Left lung (tissue), 10 donors: Measurements from ENCODE around the gene ELF5. TPM values are rescaled to one million over a fixed set of nuclear protein-coding genes. Genes with fewer than 3 reads are reported as not detected.

Experiments used
- ATAC-seq: fragments of 200-7000 bp; cut with Tn5 transposase; one replicate; pipeline ENCODE4 v1.9.1; 2020; ENCODE audit warnings: moderate library complexity
- DNase-seq, 4 donors: peaks; one replicate each; pipeline ENCODE4 v3.0.0-alpha.2; 2013 to 2020
- H3K27ac ChIP-seq, 2 donors: fragments of 200-600 bp; sonication (generic) in 1 of 2; one replicate each; pipeline versions ENCODE4 v1.5.0 to v1.8.0; 2020 to 2021
- H3K27me3 ChIP-seq, 2 donors: fragments of 200-600 bp; sonication (generic) in 1 of 2; one replicate each; pipeline versions ENCODE4 v1.5.0 to v1.8.0; 2020 to 2021
- H3K36me3 ChIP-seq, 2 donors: fragments of 200-600 bp; sonication (generic) in 1 of 2; one replicate each; pipeline versions ENCODE4 v1.5.0 to v1.8.0; 2020 to 2021
- H3K4me1 ChIP-seq, 2 donors: fragments of 200-600 bp; one replicate each; pipeline ENCODE4 v1.8.0; 2021
- H3K4me3 ChIP-seq, 2 donors: fragments of 200-600 bp; sonication (generic) in 1 of 2; one replicate each; pipeline versions ENCODE4 v1.5.0 to v1.8.0; 2020 to 2021; ENCODE audit warnings: mild to moderate bottlenecking in 1 of 2
- H3K9me3 ChIP-seq, 2 donors: fragments of 200-600 bp; sonication (generic) in 1 of 2; one replicate each; pipeline versions ENCODE4 v1.5.0 to v1.8.0; 2020 to 2021
- intact Hi-C, 2 donors: fragments of 100-400 bp; cut with DNase I; formaldehyde crosslinking; loops; one replicate each; pipeline versions ENCODE4 v1.11.2 to v1.14.2; 2022
- polyA plus RNA-seq, 6 donors: library from polyadenylated mRNA; unstranded; fragments of 120-200 nt; gene quantifications; one replicate each; pipeline ENCODE4 v1.2.1, GENCODE V29; 2013; ENCODE audit not compliant: insufficient read length in 6 of 6
- total RNA-seq, 2 donors: library from RNA; stranded (reverse); fragmentation: NEBNext Ultra II Directional; extraction: Animal tissue kit (Norgen Biotek cat#: 25700); gene quantifications; one replicate each; pipeline ENCODE4 v1.2.1, GENCODE V29; 2021
- TF ChIP-seq, protein P1 (sequence below), 2 donors: fragments of 200-600 bp; sonication (generic) in 1 of 2; IDR thresholded peaks; one replicate each; pipeline versions ENCODE4 v1.5.0 to v1.8.0; 2021; ENCODE audit warnings: antibody characterized with exemption in 2 of 2
- donor health status: DM: no; HTN: yes; CAD: no.
- donor health status: DM: no; HTN: no; CAD: no.

The ELF5 gene
- total and polyA plus RNA-seq, 8 donors: 5.1 to 41.7 (median 28.4) TPM

DNA sequence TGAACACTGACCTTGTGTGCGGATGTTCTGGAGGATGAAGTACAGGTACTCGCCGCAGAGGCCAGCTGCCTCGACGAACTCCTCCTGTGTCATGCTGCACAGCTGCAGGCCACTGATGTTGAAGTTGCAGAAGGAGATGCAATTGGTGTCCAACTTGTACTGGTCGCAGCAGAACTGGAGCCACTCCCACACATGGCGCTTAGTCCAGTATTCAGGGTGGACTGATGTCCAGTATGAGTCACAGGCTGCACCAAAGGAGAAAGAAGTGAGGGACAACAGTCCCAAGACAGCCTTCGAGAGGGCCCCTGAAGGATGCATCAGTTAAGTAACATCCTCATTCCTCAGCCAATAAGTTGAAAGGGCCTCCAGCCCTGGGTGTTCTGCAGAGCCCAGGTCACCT lies 20.1 kb downstream of the ELF5 start:
- H3K4me1 ChIP-seq: peaks cover 3 to 6% of the 10 kb centered on the region in 2 donors
- H3K27me3 ChIP-seq: no peaks in the 10 kb centered on the region
- H3K36me3 ChIP-seq: no peaks in the 10 kb centered on the region
- no peak overlapping the region for H3K27ac ChIP-seq
- intact Hi-C loops: loop anchor here in 1 of 2 donors (10.0 kb wide), 1 partner anchor 129 kb away; no protein-coding TSS in a partner anchor
- no peak for DNase-seq
- H3K9me3 ChIP-seq: no peaks in the 10 kb centered on the region
- TF ChIP-seq, protein P1, sequence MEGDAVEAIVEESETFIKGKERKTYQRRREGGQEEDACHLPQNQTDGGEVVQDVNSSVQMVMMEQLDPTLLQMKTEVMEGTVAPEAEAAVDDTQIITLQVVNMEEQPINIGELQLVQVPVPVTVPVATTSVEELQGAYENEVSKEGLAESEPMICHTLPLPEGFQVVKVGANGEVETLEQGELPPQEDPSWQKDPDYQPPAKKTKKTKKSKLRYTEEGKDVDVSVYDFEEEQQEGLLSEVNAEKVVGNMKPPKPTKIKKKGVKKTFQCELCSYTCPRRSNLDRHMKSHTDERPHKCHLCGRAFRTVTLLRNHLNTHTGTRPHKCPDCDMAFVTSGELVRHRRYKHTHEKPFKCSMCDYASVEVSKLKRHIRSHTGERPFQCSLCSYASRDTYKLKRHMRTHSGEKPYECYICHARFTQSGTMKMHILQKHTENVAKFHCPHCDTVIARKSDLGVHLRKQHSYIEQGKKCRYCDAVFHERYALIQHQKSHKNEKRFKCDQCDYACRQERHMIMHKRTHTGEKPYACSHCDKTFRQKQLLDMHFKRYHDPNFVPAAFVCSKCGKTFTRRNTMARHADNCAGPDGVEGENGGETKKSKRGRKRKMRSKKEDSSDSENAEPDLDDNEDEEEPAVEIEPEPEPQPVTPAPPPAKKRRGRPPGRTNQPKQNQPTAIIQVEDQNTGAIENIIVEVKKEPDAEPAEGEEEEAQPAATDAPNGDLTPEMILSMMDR (IDR thresholded peaks at IDR 0.05): no peak
- no peak overlapping the region for H3K4me3 ChIP-seq
- ATAC-seq: no peak

DNA sequence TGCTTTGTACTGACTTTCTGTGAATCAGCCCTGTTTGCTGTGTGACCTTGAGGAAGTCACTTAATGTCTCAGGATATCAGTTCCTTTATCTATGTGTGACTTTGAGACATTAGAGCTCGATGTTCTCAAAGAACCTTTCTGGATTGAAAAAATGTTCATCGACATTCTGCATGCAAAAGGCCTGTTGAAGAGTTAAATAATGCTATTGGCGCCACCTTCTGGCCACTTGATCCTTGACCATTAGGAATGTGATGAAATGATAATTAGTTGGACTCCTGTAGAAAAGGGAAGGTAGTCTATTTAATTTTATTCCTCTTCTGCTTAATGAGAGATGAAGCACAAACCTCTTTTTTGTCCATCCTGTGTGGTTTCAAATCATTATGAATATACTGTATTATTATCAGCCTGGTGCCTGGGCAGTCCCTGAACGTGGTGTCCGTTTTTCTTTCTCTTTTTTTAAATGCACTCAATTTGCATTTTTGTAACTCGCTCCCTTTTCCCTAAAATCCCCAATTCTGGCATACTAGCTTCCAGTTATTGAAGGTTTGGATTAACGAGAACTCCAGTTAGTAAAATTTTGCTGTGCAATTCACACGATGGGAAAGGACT lies 20.7 kb downstream of the ELF5 start:
- H3K27me3 ChIP-seq: no peaks in the 10 kb centered on the region
- ATAC-seq: no peak
- no peaks in the 10 kb centered on the region for H3K36me3 ChIP-seq
- TF ChIP-seq, protein P1 (IDR thresholded peaks at IDR 0.05): peak; percentile 53 to 61
- H3K27ac ChIP-seq: no peak overlapping the region
- DNase-seq: peak in 1 of 4 donors; percentile 65
- no peak overlapping the region for H3K4me3 ChIP-seq
- no peaks in the 10 kb centered on the region for H3K9me3 ChIP-seq
- peaks cover 3 to 6% of the 10 kb centered on the region in 2 donors for H3K4me1 ChIP-seq
- intact Hi-C loops: loop anchor here in 1 of 2 donors (10.0 kb wide), 1 partner anchor 128 kb away; no protein-coding TSS in a partner anchor

DNA sequence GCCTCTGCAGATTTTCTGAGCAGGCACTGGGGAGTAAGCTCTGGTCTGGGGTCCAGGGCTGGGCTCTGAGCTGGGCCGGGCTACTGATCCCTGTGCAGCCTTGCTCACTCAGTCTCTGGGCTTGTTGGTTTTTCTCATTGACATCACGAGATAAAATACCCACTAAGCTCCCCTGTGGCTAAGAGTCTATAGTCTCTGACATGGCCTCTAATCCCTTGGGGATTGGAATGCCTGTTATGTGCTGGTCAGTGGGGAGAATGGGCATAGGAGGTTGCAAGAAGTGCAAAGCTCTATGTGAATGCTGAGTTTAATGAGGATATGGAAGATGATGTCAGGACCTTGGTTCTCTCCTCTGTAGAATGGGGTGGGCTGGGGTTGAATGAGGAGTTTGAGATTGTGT lies 23.3 kb downstream of the ELF5 start:
- TF ChIP-seq, protein P1 (IDR thresholded peaks at IDR 0.05): no peak
- intact Hi-C loops: loop anchor here in 1 of 2 donors (10.0 kb wide), 1 partner anchor 126 kb away; no protein-coding TSS in a partner anchor
- H3K36me3 ChIP-seq: no peaks in the 10 kb centered on the region
- H3K4me1 ChIP-seq: peaks cover 0 to 6% of the 10 kb centered on the region in 2 donors
- no peaks in the 10 kb centered on the region for H3K9me3 ChIP-seq
- no peak overlapping the region for H3K27ac ChIP-seq
- ATAC-seq (no peak), DNase-seq (no peak)
- H3K4me3 ChIP-seq: no peak overlapping the region
- H3K27me3 ChIP-seq: no peaks in the 10 kb centered on the region

DNA sequence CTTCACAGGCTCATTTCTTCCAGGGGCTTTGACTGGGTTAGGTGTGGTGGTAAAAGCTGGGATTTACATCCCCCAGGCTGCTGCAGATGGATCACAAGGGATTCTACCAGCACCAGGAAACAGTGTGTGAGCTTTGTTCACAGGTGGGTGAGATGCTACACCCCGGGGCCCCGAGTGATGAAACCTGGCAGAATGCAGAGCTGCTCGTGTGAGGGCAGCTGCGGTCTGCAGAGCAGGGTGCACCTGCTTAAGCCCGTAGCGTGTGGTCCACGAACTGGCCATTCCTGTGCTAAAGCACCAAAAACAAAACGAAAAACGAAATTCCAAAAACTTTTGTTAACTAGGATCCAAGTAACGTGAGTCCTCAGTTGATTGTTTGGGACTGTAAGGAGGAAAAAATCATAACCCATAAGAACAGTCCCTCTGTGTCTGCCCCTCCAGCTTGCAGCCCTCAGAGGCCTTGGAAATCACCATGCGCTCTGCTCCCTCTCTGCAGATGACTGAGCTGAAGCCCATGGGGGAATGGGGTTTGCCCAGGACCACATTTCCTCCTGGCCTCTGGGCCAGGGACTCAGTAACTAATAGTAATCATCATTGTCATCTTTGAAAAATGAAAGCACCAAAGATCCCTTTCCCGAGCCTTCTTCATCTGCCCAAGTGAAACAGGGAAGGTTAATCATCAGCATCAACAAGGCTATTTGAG lies 24.6 kb downstream of the ELF5 start:
- Histone ChIP-seq H3K36me3 (no peaks in the 10 kb centered on the region), H3K9me3 (no peaks in the 10 kb centered on the region), H3K27ac (no peak overlapping the region), H3K4me3 (no peak overlapping the region), H3K27me3 (no peaks in the 10 kb centered on the region), H3K4me1 (peaks cover 0 to 6% of the 10 kb centered on the region in 2 donors)
- TF ChIP-seq, protein P1 (IDR thresholded peaks at IDR 0.05): no peak
- no peak for DNase-seq
- intact Hi-C loops: no loop called here
- ATAC-seq: no peak

DNA sequence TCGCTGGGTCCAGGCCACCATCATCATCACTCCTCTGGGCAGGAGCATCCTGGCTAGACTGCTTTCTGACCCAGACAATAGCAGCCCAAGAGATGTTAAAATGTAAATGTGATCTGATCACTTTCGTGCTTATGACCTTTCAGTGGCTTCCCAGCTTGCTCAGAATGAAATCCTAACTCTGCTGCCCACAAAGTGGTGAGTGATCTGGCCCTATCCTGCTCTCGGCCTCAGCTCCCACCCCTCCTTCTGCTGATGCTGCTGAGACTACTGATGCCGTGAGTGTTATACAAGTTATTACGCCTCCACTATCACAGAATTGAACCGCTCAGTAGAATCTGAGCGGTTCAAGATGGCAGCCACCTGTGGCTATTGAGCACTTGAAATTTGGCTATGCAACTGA lies 26.2 kb downstream of the ELF5 start:
- no peak for DNase-seq
- TF ChIP-seq, protein P1 (IDR thresholded peaks at IDR 0.05): no peak
- H3K27ac ChIP-seq: no peak overlapping the region
- H3K27me3 ChIP-seq: no peaks in the 10 kb centered on the region
- intact Hi-C loops: no loop called here
- no peak overlapping the region for H3K4me3 ChIP-seq
- ATAC-seq: no peak
- no peaks in the 10 kb centered on the region for H3K9me3 ChIP-seq
- H3K36me3 ChIP-seq: no peaks in the 10 kb centered on the region
- peaks cover 0 to under 1% of the 10 kb centered on the region in 2 donors for H3K4me1 ChIP-seq
